Measurements from ENCODE around the gene CYP1A1.

- TF ChIP-seq SP1 (IDR thresholded peaks at IDR 0.05) (no peak), CTCF (IDR thresholded peaks at IDR 0.05; ENCODE audit: low read depth, low read length, missing input control) (no peak), RAD21 (IDR thresholded peaks at IDR 0.05) (no peak), REST (IDR thresholded peaks at IDR 0.05) (no peak)
Observed at GRCh38 chr15:74709892-74710291, 15.4 kb downstream of the CYP1A1 start.
